Left renal cortex interstitium (tissue), 4 donors: ENCODE data around the gene PFAS. TPM values are rescaled to one million over a fixed set of nuclear protein-coding genes. Genes with fewer than 3 reads are reported as not detected.
A peak's percentile ranks its signal among the peaks of the same experiment; 100 is the strongest.

Source experiments
- DNase-seq, 4 donors: peaks; one replicate each; pipeline ENCODE4 v3.0.0-alpha.2; 2013; ENCODE audit warnings: low read depth in 4 of 4, low spot score in 2 of 4, missing footprints in 1 of 4
- polyA plus RNA-seq, 4 donors: library from polyadenylated mRNA; unstranded; fragments of 120-200 nt; gene quantifications; one replicate each; pipeline ENCODE4 v1.2.1, GENCODE V29; 2013; ENCODE audit not compliant: insufficient read length in 4 of 4

Gene PFAS
- polyA plus RNA-seq, 4 donors = 37.3 to 51.0 (median 44.5) TPM

- no peak for DNase-seq
Observed at GRCh38 chr17:8267480-8268147, 18.5 kb downstream of the PFAS start.

- DNase-seq = no peak
Observed at GRCh38 chr17:8268550-8269298, 19.6 kb downstream of the PFAS start.

- DNase-seq = no peak
Observed at GRCh38 chr17:8272421-8272820, 23.3 kb downstream of the PFAS start.

GRCh38 chr17:8273884-8274444, 24.9 kb downstream of the PFAS start:
- DNase-seq = peak in 1 of 4 donors; percentile 60

- DNase-seq = no peak
Observed at GRCh38 chr17:8274816-8275215, 25.7 kb downstream of the PFAS start.

- no peak for DNase-seq
Observed at GRCh38 chr17:8275421-8276290, 26.6 kb downstream of the PFAS start.

- no peak for DNase-seq
Observed at GRCh38 chr17:8277317-8277716, 28.2 kb downstream of the PFAS start.

GRCh38 chr17:8282345-8282744, 33.3 kb downstream of the PFAS start:
- DNase-seq = no peak

GRCh38 chr17:8283356-8283755, 34.3 kb downstream of the PFAS start:
- no peak for DNase-seq

- no peak for DNase-seq
Observed at GRCh38 chr17:8284126-8284525, 35.0 kb downstream of the PFAS start.

- no peak for DNase-seq
Observed at GRCh38 chr17:8285270-8286181, 36.4 kb downstream of the PFAS start.

- DNase-seq = no peak
Observed at GRCh38 chr17:8287651-8288335, 38.7 kb downstream of the PFAS start.

GRCh38 chr17:8288336-8289102, 39.4 kb downstream of the PFAS start, which contains the start of gene RANGRF:
RANGRF (plus strand) TSS chr17:8288670; CDS start chr17:8288789, 119 bp downstream.
- peak; percentile 68 to 87 (median 77) for DNase-seq

- no peak for DNase-seq
Observed at GRCh38 chr17:8289103-8289397, 40.0 kb downstream of the PFAS start.

- no peak for DNase-seq
Observed at GRCh38 chr17:8290043-8290442, 41.0 kb downstream of the PFAS start.

- DNase-seq = no peak
Observed at GRCh38 chr17:8292639-8293395, 43.7 kb downstream of the PFAS start.

- DNase-seq = no peak
Observed at GRCh38 chr17:8294361-8294760, 45.3 kb downstream of the PFAS start.

GRCh38 chr17:8294814-8295316, 45.8 kb downstream of the PFAS start:
- DNase-seq = no peak
